Transverse colon (tissue), 4 donors: Measurements from ENCODE around the gene DPY19L3. TPM values are rescaled to one million over a fixed set of nuclear protein-coding genes. Genes with fewer than 3 reads are reported as not detected.

Experiments used
- DNase-seq: peaks from one replicate; pipeline ENCODE4 v3.0.0-alpha.2; 2019
- H3K27ac ChIP-seq, 4 donors: fragments of 200-600 bp; sonication (generic); 2 replicates each; pipeline ENCODE4 v1.5.1; 2016 to 2018; ENCODE audit warnings: inconsistent platforms in 4 of 4
- H3K27me3 ChIP-seq: fragments of 200-600 bp; sonication (generic); 2 replicates; pipeline ENCODE4 v1.5.1; 2017; ENCODE audit warnings: inconsistent platforms
- H3K36me3 ChIP-seq, 4 donors: fragments of 200-600 bp; sonication (generic); 2 replicates each; pipeline ENCODE4 v1.5.1; 2017 to 2019; ENCODE audit warnings: inconsistent platforms in 4 of 4
- H3K4me1 ChIP-seq, 4 donors: fragments of 200-600 bp; sonication (generic); 2 replicates each; pipeline ENCODE4 v1.5.1; 2017 to 2020; ENCODE audit warnings: inconsistent platforms in 4 of 4
- H3K4me3 ChIP-seq, 4 donors: fragments of 200-600 bp; sonication (generic); 1 replicate in 1 of 4; 2 replicates in 3 of 4; pipeline versions ENCODE4 v1.5.1 to v1.6.1; 2017 to 2019; ENCODE audit warnings: inconsistent platforms in 4 of 4
- H3K9me3 ChIP-seq, 2 donors: fragments of 200-600 bp; sonication (generic); 2 replicates each; pipeline ENCODE4 v1.5.1; 2017 to 2019; ENCODE audit warnings: inconsistent platforms in 2 of 2
- CTCF ChIP-seq, 5 experiments: fragments of 200-600 bp in 3 of 5; fragments of 450-650 bp in 2 of 5; sonication (generic) in 3 of 5; IDR thresholded peaks; 1 replicate in 2 of 5; 2 replicates in 3 of 5; pipeline ENCODE4 v1.5.1; 2016 to 2017; ENCODE audit warnings: antibody characterized with exemption in 5 of 5, inconsistent platforms in 3 of 5, mild to moderate bottlenecking in 2 of 5, moderate library complexity in 1 of 5
- EP300 ChIP-seq: sonication (generic); formaldehyde crosslinking; IDR thresholded peaks from one replicate; pipeline ENCODE4 v1.6.1; 2017; ENCODE audit warnings: antibody characterized with exemption, low read depth
- POLR2A ChIP-seq: fragments of 450-650 bp; IDR thresholded peaks from one replicate; pipeline ENCODE4 v1.6.1; 2016; ENCODE audit warnings: antibody characterized with exemption, mild to moderate bottlenecking, moderate library complexity
- POLR2AphosphoS5 ChIP-seq, 3 donors: sonication (generic); formaldehyde crosslinking; IDR thresholded peaks; one replicate each; pipeline ENCODE4 v1.6.1; 2016; ENCODE audit warnings: antibody characterized with exemption in 3 of 3
- WGBS, 2 donors: methylation state at CpG; one replicate each; pipeline ENCODE4 v1.1.5; 2018; ENCODE audit warnings: low coverage in 1 of 2; 5-methylcytosine and 5-hydroxymethylcytosine counted together
- in situ Hi-C, 4 donors: fragments of 200-750 bp; cut with MboI; loops; one replicate each; pipeline versions ENCODE4 v1.15.0 to v1.15.1; 2017; ENCODE audit warnings: low sequenced_read_pairs in 3 of 4, low pct_ligation_motif_present in 1 of 4, low pct_unique_long_range_greater_than_20kb in 1 of 4
- intact Hi-C: fragments of 100-400 bp; cut with DNase I; formaldehyde crosslinking; loops from one replicate; pipeline ENCODE4 v1.15.1; 2023; ENCODE audit warnings: low total_unique reads
- total RNA-seq, 4 donors: library from RNA; depleted of rRNA; stranded (reverse); fragments of >200 nt; gene quantifications; one replicate each; pipeline ENCODE4 v1.1.0, GENCODE V29; 2016

Gene DPY19L3
- total RNA-seq, 4 donors from 2014 or later = 15.6 to 48.6 (median 20.2) TPM

- no peaks in the 10 kb centered on the region for H3K36me3 ChIP-seq
- 79 to 90% methylated on average over 1 to 5 of the region's 5 CpGs for WGBS, 2 donors
- H3K9me3 ChIP-seq = no peaks in the 10 kb centered on the region
- DNase-seq = no peak
- peaks cover 10 to 19% (median 15%) of the 10 kb centered on the region in 4 donors for H3K4me1 ChIP-seq
- intact Hi-C loops (no loop called here), in situ Hi-C loops (loop anchor here in 1 of 4 donors (10.0 kb wide), 1 partner anchor 59 kb away; the partner anchor contains the start of gene ZNF507)
- H3K27me3 ChIP-seq = no peaks in the 10 kb centered on the region
- H3K27ac ChIP-seq = no peak overlapping the region
- H3K4me3 ChIP-seq = no peak overlapping the region
- TF ChIP-seq POLR2A (no peak), POLR2AphosphoS5 (IDR thresholded peaks at IDR 0.05) (no peak), EP300 (no peak), CTCF (IDR thresholded peaks at IDR 0.05) (no peak)
These were observed 2.1 kb upstream of the DPY19L3 start for GRCh38 chr19:32403291-32403995.

GRCh38 chr19:32404213-32404932, 1.2 kb upstream of the DPY19L3 start:
- in situ Hi-C loops (loop anchor here in 1 of 4 donors (10.0 kb wide), 1 partner anchor 60 kb away; the partner anchor contains the start of gene ZNF507), intact Hi-C loops (no loop called here)
- Histone ChIP-seq H3K27ac (peak overlapping the region; percentile 97 to 99 (median 98)), H3K27me3 (no peaks in the 10 kb centered on the region), H3K4me3 (peak overlapping the region in 3 of 4 donors; percentile 96 to 98 (median 96)), H3K36me3 (peaks cover 0 to 4% (median 0%) of the 10 kb centered on the region in 4 donors), H3K9me3 (no peaks in the 10 kb centered on the region), H3K4me1 (peaks cover 10 to 19% (median 15%) of the 10 kb centered on the region in 4 donors)
- 68 to 74% methylated on average over 9 to 20 of the region's 20 CpGs for WGBS, 2 donors
- TF ChIP-seq EP300 (no peak), POLR2AphosphoS5 (IDR thresholded peaks at IDR 0.05) (no peak), POLR2A (no peak), CTCF (IDR thresholded peaks at IDR 0.05) (no peak)
- DNase-seq = no peak

GRCh38 chr19:32404933-32405430, 588 bp upstream of the DPY19L3 start:
- TF ChIP-seq CTCF (IDR thresholded peaks at IDR 0.05) (no peak), POLR2A (no peak), POLR2AphosphoS5 (IDR thresholded peaks at IDR 0.05) (no peak), EP300 (no peak)
- in situ Hi-C loops (loop anchor here in 1 of 4 donors (10.0 kb wide), 1 partner anchor 60 kb away; the partner anchor contains the start of gene ZNF507), intact Hi-C loops (loop anchor here (5.0 kb wide), 1 partner anchor 58 kb away; the partner anchor contains the start of gene ZNF507)
- no peaks in the 10 kb centered on the region for H3K9me3 ChIP-seq
- H3K4me1 ChIP-seq = peaks cover 10 to 19% (median 15%) of the 10 kb centered on the region in 4 donors
- 0% methylated on average over 5 to 30 of the region's 36 CpGs for WGBS, 2 donors
- peaks cover 0 to 10% (median 0%) of the 10 kb centered on the region in 4 donors for H3K36me3 ChIP-seq
- H3K27me3 ChIP-seq = no peaks in the 10 kb centered on the region
- peak; percentile 57 for DNase-seq
- peak overlapping the region; percentile 94 to 98 (median 96) for H3K4me3 ChIP-seq
- peak overlapping the region; percentile 97 to 99 (median 98) for H3K27ac ChIP-seq
